GM12873 (cell line): Measurements from ENCODE around the gene DIPK1B.

ENCODE experiments used
- CTCF ChIP-seq: IDR thresholded peaks from 2 replicates; pipeline ENCODE4 v1.5.1; 2012; ENCODE audit warnings: low read depth, mild to moderate bottlenecking, moderate library complexity, low read length, control low read depth; ENCODE audit not compliant: insufficient read depth; ENCODE audit errors: missing control alignments

The DIPK1B gene

GRCh38 chr9:136709454-136710109 lies 2.8 kb upstream of the DIPK1B start:
- TF ChIP-seq CTCF: no peak

- no peak for TF ChIP-seq CTCF
These were observed 1.8 kb upstream of the DIPK1B start for GRCh38 chr9:136710543-136710942.

- TF ChIP-seq CTCF: no peak
These were observed 545 bp downstream of the DIPK1B start for GRCh38 chr9:136712690-136713544.

- TF ChIP-seq CTCF: no peak
These were observed 1.2 kb downstream of the DIPK1B start for GRCh38 chr9:136713550-136713949.

- no peak for TF ChIP-seq CTCF
These were observed 1.9 kb downstream of the DIPK1B start for GRCh38 chr9:136714096-136714892.

- TF ChIP-seq CTCF: no peak
These were observed 2.5 kb downstream of the DIPK1B start for GRCh38 chr9:136714893-136715274.

- no peak for TF ChIP-seq CTCF
These were observed 5.0 kb downstream of the DIPK1B start for GRCh38 chr9:136717399-136717798.
